Activated CD8-positive, alpha-beta memory T cell treated with anti-CD3 and anti-CD28 coated beads for 1 hour (primary cell): ENCODE results near the gene STK11IP.

Experiments used
- DNase-seq, 2 donors: peaks; one replicate each; pipeline ENCODE4 v3.0.0-alpha.2; 2020; ENCODE audit warnings: low read depth in 1 of 2; ENCODE audit errors: extremely low read depth in 1 of 2

The STK11IP gene

DNA sequence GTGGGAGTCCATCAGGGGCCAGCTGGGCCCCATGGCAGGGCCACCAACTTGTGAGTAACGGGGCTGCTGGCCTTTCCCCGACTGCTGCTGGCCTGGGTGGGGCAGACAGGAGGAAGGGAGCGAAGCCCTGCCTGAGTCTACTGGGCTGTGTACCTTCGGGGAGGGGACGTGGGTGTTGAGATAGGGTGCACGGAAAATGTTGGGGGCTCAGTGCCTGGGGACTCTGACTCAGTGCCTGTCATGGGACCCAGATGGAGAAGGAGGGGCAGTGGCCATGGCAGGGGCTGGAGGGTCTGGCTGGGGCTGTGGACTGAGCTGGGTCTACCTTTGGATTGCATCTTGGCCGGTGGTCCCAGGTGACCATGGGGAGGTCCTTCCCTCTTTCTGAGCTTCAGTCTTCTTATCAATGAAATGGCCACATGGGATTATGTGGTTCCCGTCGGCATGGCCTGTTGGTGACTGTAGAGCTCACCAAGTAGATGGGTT lies 33.8 kb downstream of the STK11IP start:
- no peak for DNase-seq

DNA sequence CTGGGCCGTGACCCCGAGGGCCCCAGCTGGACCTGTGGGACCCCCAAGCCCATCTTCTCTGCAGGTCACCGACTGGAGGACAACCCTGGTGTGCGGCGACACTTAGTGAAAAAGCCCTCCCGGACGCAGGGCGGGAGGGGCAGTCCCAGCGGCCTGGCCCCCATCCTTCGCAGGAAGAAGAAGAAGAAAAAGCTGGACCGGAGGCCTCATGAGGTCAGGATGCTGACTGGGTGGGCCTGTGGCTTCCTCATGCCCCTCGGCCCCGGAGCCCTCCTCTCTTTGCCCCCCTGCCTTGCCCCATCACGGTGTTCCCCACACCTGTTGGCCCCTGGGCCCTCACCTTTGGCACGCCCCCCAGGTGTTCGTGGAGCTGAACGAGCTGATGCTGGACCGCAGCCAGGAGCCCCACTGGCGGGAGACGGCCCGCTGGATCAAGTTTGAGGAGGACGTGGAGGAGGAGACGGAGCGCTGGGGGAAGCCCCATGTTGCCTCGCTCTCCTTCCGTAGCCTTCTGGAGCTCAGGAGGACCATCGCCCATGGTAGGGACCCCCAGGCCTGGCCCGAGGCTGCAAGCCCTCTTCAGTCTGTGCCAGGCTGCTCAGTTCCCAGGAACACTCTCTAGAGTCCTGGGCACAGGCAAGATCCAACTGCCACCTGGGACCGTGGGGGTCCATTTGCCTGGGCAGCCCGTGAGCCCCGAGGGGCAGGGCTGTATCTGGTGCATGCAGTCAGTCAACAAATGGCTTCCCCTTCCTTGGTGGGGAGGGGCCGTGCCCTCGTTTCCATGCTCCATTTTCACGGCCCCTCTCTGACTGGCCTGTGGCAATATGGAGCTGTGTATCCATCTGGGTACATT lies 34.5 kb downstream of the STK11IP start:
- no peak for DNase-seq

DNA sequence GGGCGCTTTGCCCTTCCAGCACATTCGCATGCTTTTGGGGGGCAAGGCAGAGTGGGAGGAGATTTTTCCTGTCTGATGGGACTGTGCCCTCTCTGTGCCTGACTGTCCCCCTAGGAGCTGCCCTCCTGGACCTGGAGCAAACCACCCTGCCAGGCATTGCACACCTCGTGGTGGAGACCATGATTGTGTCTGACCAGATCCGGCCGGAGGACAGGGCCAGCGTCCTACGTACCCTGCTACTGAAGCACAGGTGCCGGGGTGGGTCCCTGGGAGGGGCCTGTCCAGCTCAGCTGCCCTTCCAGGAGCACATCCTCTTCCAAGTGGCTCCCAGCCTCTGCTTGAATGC lies 35.1 kb downstream of the STK11IP start:
- no peak for DNase-seq

DNA sequence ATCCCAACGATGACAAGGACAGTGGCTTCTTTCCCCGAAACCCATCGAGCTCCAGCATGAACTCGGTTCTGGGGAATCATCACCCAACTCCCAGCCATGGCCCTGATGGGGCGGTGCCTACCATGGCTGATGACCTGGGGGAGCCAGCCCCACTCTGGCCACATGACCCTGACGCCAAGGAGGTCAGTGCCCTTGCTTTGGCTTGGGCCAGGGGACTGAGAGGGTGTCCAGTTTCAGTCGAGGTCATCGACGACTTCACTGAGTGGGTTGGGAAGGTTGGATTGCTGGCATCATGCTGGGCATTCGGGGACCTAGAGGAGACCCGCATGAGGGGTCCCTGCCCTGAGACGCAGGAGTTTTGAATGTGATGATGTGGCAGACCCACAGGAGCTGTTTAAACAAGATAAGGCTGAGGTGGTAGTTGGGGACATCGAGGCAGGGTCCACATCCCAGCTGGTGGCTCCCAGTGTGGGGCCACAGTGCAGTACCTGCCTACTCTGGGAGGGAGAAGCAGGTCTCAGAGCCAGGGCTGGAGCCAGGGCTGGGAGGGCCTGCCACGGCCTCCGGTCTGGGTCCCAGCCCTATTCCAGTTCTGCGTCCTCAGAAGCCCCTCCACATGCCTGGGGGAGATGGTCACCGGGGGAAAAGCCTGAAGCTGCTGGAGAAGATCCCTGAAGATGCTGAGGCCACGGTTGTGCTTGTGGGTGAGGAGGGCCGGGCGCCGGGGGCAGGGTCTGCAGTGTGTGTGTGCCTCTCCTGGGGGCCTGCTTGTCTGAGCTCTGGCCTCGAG lies 35.8 kb downstream of the STK11IP start:
- DNase-seq: no peak

DNA sequence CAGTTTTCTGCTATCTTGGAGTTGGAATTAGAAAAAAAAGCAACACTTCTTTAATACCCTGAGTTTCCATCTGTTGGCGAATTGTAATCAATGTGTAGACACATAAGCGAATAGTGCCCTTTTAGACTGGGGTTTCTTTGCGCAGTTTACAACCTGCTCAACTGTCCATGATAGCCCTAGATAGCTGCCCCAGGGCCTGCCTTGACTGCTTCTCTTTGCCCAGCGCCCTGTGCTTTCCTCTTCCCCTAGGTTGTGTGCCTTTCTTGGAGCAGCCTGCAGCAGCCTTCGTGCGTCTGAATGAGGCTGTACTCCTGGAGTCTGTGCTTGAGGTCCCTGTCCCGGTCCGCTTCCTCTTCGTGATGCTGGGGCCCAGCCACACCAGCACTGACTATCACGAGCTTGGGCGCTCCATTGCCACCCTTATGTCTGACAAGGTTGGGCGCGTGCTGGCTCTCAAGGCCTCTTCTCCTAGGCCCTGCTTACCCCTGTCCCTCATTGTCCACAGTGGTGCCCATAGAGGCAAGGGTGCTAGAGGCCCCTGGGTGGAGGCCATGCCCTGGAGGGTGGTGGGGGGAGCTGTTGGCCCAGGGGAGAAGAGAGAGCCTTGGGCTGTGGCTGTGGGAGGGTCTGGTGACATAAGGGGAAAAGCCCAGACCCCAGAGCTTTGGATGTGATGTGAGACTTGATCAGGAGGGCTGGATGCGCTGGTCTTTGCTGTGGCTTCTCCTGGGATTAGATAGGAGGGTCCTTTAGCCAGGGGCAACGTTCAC lies 36.7 kb downstream of the STK11IP start:
- DNase-seq: no peak

DNA sequence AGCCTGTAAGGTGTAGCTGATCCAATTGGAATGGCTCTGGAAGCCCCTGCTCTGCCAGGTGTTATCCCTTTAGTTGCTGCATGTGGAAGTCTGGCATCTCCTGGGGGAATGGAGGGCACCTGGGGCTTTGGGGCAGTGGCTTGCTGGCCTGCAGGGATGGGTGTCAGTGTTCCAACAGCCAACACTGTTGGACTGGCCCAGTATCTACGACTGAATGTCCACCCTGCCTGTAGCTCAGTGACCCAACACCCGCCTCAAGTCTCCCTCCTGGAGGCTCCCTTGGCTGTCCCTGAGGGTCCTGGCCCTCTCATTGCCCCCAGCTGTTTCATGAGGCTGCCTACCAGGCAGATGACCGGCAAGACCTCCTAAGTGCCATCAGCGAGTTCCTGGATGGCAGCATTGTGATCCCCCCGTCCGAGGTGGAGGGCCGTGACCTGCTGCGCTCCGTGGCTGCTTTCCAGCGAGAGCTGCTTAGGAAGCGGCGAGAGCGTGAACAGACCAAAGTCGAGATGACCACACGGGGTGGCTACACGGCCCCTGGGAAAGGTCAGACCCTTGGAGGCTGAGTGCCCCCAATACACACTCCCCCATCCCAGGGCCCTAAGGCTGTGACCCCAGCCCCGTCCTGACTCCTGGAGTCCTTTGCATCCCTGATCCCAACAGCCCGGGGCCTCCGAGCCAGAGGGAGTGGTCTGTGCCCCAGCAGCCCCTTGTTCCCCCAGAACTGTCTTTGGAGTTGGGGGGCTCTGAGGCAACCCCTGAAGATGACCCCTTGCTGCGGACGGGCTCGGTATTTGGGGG lies 37.5 kb downstream of the STK11IP start:
- DNase-seq: no peak

DNA sequence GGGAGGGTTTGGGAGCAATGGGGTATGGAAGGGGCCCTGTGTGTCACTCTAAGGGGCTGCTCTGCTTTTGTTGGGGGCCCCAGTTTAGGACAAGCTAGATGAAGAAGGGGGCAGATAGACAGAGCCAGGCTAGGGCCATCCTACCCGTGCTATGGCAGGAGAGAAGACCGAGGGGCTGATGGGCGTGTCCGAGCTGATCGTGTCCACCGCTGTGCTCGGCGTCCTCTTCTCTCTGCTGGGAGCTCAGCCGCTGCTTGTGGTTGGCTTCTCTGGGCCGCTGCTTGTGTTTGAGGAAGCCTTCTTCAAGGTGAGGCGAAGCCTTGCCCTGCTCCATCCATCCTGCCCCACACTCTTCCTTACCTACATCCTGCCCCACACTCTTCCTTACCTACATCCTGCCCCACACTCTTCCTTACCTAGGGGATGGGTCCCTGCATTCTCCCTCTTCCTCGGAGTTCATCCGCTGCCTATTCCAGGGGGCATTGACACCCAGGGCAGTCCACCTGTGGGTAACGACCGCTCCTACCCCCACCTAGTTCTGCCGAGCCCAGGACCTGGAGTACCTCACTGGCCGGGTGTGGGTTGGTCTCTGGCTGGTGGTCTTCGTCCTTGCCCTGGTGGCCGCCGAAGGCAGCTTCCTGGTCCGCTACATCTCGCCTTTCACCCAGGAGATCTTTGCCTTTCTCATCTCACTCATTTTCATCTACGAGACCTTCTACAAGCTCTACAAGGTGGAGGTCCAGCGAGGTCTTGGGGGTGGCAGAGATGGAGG lies 38.7 kb downstream of the STK11IP start:
- no peak for DNase-seq

DNA sequence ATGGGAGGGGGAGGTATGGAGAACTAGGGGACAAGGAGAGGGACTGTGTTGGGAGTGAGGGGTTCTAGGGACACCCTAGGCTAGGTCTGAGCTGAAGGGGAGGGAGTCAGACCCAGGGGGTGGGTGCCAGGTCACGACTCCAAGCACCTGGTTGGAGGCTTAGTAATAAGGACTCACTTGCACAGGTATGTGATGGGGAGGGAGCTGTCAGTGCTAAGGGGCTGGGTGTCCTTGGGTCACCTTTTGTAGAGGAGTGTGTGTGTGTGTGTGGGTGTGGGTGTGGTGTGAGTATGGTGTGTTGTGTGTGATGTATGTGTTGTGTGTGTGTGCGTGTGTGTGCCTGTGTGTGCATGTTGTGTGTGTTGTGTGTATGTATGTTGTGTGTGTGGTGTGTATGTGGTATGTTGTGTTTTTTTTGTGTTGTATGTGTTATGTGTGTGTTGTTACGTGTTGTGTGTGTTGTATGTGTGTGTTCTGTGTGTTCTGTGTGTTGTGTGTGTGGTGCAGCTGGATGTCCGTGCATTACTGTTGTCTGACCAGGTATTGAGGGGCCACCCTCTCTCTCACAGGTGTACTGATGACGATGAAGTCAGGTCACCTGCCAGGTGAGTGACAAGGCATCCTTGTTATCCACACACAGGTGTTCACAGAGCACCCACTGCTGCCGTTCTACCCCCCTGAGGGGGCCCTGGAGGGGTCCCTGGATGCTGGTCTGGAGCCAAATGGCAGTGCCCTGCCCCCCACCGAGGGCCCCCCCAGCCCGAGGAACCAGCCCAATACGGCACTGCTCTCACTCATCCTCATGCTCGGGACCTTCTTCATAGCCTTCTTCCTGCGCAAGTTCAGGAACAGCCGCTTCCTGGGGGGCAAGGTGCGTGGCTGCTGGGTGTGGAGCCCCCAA lies 39.5 kb downstream of the STK11IP start:
- no peak for DNase-seq

DNA sequence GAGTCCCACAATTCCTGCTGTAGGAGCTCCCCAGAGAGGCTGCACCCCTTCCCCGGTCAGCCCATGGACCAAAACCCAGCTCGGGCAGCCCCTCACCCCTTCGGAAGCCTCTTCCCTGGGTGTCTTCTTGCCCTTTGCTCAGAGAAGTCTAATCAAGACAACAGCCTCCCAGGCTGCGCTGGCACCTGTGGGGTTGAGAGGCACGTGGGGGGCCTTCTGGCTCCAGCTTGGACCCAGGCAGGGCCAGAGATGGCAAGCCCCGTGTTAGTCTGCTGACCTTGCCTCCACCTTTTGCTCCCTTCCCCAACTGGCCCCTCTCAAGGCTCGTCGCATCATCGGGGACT lies 40.2 kb downstream of the STK11IP start:
- no peak for DNase-seq

DNA sequence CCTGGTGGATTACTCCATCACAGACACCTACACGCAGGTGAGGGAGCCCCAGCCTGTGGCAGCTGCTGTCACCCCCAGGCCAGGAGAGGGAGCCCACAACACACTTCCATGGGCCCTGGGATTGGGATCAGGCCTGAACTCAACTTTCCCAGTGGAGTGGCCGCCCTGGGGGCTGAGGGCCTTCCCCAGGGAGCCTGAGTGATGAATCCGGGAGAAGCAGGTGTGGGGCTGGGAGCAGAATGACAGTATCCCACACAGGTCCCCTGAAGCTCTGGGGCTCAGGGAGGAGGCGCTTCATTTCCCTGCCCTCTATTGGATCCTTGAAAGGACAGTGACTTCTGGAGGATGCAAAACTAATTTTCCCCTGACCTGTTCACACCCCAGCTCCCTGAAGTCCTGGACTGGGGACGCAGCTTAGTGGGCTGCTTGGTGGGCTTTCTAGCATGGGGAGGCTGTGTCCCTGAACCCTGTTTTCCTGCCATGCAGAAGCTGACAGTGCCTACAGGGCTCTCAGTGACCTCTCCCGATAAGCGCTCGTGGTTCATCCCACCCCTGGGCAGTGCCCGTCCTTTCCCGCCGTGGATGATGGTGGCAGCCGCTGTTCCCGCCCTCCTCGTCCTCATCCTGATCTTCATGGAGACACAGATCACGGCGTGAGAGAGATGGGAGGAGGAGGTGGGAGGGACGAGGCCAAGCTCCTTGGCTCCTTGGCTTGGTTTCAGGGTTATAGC lies 40.7 kb downstream of the STK11IP start:
- no peak for DNase-seq

DNA sequence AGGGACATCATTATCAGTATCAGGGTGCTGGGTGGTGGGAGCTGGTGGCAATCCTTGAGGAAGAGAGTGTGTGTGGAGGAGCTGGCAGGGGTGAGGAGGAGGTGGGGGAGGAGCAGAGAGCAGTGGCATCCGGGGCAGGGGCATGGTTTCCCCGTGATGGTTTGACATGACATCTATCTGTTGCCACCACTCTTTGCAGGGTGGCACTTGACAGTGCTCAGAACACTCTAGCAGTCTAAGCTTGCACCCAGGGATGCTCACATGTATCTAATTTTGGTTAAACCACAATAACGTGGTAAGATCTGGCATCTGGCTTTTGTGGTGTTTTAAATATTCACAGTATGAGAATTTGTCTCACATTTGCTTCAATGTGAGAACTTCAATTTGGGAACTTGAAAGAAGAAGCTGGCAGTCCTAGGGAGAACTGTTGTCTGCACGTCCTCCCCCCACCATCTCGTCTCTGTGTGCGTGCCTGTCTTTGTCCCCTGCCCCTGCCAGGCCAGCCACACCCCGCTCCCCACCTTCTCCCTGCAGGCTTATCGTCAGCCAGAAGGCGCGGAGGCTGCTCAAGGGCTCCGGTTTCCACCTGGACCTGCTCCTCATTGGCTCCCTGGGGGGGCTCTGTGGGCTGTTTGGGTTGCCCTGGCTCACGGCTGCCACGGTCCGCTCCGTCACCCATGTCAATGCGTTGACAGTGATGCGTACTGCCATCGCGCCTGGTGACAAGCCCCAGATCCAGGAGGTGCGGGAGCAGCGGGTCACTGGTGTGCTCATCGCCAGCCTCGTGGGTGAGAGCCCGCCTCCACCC lies 41.5 kb downstream of the STK11IP start:
- DNase-seq: no peak

DNA sequence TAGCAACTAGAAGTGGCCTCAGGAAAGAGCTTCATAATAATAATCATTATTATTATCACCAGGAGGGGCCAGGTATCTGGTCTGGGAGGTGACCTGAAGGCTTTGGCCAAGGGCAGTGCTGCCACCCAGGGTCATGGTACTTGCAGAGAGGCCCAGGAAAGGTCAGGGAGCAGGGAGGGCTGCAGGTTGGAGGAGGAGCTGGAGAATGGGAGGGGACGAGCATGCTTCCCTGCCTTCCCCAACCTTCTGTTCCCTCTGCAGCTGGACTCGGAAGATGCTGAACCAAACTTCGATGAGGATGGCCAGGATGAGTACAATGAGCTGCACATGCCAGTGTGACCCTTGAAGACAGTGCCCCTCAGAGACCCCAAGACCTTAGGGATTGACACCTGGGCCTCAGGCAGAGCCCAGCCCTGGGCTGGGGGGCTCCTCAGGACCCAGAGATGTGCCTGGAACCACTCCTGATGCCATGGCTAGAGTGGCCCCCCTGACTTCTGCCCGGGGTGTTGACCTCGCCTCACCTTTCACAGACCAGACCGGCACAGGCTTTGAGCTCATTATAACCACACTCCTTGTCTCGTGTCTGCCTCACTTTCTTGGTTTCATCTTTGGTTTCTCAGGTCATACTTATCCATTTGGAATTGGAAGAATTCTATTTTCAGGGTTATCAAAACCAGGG lies 43.9 kb downstream of the STK11IP start:
- no peak for DNase-seq

DNA sequence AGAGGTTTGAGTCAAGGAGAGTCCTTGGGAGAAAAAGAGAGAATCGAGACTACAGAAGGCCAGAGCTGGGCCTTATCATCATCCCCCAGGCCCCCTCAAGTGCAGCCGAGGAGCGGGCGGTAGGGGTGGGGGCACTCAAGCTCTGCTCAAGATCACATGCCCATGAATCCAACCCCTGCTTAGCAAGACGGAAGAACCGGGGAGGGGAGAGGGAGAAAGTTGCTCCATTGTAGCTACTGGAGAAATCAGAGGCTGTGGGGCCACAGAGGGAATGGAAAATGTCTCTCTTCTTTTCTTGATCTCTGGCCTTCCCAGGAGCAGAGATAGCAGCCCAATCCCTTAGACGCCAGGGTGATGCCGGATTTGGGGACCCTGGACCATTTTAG lies 44.4 kb downstream of the STK11IP start:
- DNase-seq: no peak

DNA sequence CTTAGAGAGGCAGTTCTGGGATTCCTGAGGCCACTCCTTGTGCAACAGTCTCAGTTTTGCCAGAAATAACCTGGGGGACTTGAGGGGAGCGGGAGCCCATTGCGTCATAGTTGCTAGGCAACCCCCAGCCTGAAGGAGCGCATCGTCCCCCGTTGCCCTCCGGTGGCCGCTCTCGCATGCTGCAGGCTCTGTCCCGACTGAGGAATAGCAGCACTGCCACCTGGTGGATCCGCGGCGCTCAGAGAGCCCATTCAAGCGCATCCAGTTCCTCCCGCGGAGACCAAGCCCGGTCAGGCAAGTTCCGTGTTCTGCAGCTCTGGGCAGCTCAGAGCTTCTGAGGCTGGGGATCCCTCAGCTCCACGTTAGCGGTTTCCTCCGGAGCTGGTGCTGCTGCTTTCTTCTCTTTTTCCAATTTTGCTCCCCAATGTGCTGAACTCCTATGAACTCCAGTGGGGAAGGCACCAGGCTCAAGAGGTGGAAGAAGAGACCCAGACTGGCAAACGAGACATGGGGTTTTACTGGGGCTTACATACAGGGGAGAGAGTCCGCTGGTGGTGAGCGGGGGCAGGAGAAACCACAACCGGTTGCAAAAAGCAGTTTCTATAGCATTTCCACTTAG lies 44.9 kb downstream of the STK11IP start:
- peak; percentile 76 to 82 for DNase-seq

DNA sequence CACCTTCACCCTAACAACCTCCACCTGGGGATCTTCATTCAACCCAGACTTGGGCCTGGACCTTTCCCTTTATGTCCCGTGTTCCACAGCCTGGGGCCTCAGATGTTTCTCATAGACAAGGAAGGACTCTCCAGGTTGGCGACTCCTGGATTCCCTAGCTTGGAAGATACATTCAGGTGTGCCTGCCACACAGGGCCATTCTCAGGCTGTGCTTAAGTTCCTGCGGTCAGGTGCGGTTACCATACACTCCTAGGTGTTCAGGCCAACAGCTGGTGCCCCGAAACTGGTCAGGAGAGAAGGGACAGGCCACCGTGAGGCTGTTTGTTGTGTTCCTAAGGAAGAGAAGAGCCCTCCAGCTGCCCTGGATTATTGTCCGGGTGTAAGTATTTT lies 45.4 kb downstream of the STK11IP start:
- no peak for DNase-seq

DNA sequence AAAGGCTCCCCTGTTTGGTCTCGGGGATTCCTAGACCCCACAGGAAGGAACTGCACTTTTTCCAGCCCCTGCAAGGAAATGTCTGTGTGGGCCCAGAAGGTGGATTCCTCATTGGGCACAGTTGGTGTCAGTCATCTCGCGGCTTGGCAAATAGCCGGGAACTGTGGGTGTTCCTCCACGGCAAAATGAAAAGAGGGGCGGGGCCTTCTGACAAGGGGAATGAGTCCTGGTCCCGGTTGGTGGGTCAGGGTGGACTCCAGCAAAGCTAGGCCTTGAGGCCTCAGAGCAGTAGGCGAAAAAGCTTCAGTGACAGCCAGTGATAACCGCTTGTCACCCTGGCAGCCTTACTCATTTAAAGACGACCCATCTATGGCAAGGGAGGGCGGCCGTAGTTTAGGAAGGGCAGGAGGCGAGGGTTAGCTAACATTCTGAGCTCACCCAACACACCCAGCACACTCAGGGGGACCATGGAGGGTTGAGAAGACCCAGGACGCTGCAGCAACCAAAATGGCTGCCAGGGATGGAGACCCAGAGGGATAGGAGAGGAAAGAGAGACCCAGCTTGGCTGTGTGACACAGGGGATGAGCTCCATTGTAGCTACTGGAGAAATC lies 46.2 kb downstream of the STK11IP start:
- no peak for DNase-seq
